ENCODE data around the gene PRSS27.
"Not testable (repeated sequence)": the region's sequence is repeated elsewhere in the genome, so short reads cannot be mapped to it uniquely, and the experiment has no call there.

The PRSS27 gene

GRCh38 chr16:2692251-2692947 lies 27.6 kb downstream of the PRSS27 start:
- no peak for DNase-seq

DNA sequence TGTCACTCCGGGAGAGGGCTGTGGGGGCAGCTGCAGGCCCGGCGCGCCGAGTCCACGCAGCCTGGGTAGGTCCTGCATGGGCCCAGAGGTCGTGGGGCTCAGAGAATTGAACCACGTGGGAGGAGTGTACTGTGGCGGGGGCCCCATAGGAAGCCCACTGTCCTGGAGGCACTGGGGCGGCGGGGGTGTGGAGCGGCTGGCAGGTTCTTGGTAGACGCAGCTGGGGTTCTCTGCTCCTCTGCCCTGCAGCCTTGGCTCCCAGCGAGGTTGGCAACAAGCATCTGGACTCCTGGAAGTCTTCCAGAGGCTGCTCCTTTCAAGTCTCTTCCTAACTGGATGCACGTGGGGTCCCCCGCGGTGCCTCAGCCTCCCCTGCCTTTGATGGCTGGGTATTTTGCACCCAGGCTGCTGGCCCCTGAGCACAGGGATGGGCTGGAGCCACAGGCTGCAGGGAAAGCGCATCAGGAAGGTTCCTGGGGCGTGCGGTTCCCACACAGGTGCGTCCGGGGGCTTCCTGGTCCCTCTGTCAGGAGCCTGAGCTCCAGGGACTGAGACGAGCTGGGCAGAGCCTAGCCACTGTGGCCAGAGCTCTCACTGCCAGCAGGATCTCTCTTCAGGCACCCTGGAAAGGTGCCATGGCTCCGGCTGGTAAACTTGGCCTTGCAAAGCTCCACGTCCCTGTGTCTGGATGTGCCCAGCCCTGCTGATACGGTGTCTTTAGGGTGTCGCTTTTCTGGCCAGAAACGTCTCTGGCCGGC lies 28.4 kb downstream of the PRSS27 start:
- DNase-seq, result no peak

GRCh38 chr16:2690852-2691251 lies 29.2 kb downstream of the PRSS27 start:
- no peak for DNase-seq

GRCh38 chr16:2689968-2690801 lies 29.8 kb downstream of the PRSS27 start:
- DNase-seq, result no peak

DNA sequence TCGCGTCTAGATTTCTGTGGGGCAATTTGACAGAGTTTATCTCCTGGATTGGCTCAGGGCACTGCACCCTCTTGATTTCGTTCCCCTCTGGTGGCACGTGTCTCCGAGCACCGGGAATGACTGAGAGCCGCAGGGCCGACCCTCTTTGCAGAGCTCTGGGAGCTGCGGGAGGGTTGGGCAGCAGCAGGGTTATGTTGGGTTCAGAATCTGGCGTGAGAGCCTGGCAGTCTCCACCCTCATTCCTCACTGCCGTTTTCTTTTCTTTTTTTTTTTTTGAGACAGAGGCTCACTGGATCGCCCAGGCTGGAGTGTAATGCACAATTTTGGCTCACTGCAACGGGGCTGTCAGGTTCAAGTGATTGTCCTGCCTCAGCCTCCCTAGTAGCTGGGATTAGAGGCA lies 30.6 kb downstream of the PRSS27 start:
- not testable (repeated sequence) for DNase-seq

GRCh38 chr16:2687531-2688308 lies 32.3 kb downstream of the PRSS27 start:
- DNase-seq, result no peak

- no peak for DNase-seq
These were observed 33.0 kb downstream of the PRSS27 start for GRCh38 chr16:2686912-2687507.

GRCh38 chr16:2686075-2686474 lies 33.9 kb downstream of the PRSS27 start:
- DNase-seq, result not testable (repeated sequence)

DNA sequence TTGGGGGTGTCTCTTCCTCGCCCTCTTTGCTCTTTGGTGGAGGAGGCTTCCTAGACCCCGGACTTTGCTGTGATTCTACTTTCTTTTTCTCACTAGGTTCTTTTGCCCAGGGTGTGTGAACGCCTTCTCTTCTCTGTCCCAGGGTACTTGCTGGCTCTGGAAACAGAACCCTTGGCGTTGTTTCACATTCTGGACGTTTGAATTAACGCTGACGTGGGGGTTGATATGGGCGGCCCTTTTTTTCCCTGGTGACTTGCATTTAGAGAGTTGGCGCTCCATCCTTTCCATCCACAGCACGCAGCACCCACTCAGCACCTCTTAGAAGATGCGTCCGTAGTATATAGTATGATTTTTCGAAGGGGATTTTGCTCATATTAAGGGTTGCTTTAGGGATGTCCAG lies 37.0 kb downstream of the PRSS27 start:
- not testable (repeated sequence) for DNase-seq

- DNase-seq, result peak; percentile 96
These were observed 37.6 kb downstream of the PRSS27 start, which contains the start of gene KCTD5 for GRCh38 chr16:2682209-2683021. KCTD5 (plus strand) TSS chr16:2682523; CDS start chr16:2682549, 26 bp downstream.

GRCh38 chr16:2680360-2680759 lies 39.7 kb downstream of the PRSS27 start:
- DNase-seq, result not testable (repeated sequence)

- not testable (repeated sequence) for DNase-seq
These were observed 40.1 kb downstream of the PRSS27 start for GRCh38 chr16:2679902-2680301.

DNA sequence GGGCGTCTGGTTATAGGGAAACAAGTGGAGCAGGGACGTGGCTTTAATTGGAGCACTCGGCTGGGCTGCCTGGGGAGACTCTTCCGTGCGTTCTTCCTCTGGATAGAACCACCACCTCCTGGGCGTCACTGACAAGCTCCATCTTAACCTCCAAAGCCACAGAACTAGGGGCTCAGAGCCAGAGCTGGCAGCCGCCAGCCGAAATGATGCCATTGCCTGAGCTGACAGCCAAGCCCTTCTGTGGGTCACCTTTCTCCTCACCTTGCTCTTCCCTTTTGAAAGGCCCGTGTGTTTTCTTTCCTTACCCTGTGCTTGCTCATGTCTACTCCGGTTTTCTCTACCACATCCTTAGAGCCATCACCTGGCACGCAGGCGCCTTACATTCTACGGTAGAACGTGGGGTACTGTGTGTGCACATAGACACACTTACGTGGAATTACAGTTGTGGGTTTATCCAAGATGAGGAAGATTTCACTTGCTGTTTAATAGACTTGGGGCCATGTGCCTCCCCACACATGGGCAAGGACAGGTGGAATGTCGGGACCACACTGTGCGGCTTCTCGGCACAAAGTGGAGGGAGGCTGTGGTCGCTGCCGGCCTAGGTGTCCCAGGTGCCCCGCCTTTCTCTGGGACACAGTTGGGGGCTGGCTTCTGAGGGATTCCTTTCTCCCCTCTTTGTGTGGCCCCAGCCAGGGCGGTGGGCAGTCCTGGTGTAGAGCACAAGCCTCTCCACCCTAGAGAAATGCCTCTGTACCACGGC lies 41.6 kb downstream of the PRSS27 start:
- not testable (repeated sequence) for DNase-seq

- not testable (repeated sequence) for DNase-seq
These were observed 43.1 kb downstream of the PRSS27 start for GRCh38 chr16:2676937-2677336.

GRCh38 chr16:2675714-2676113 lies 44.3 kb downstream of the PRSS27 start:
- DNase-seq, result no peak

GRCh38 chr16:2675021-2675420 lies 45.0 kb downstream of the PRSS27 start:
- DNase-seq, result no peak

DNA sequence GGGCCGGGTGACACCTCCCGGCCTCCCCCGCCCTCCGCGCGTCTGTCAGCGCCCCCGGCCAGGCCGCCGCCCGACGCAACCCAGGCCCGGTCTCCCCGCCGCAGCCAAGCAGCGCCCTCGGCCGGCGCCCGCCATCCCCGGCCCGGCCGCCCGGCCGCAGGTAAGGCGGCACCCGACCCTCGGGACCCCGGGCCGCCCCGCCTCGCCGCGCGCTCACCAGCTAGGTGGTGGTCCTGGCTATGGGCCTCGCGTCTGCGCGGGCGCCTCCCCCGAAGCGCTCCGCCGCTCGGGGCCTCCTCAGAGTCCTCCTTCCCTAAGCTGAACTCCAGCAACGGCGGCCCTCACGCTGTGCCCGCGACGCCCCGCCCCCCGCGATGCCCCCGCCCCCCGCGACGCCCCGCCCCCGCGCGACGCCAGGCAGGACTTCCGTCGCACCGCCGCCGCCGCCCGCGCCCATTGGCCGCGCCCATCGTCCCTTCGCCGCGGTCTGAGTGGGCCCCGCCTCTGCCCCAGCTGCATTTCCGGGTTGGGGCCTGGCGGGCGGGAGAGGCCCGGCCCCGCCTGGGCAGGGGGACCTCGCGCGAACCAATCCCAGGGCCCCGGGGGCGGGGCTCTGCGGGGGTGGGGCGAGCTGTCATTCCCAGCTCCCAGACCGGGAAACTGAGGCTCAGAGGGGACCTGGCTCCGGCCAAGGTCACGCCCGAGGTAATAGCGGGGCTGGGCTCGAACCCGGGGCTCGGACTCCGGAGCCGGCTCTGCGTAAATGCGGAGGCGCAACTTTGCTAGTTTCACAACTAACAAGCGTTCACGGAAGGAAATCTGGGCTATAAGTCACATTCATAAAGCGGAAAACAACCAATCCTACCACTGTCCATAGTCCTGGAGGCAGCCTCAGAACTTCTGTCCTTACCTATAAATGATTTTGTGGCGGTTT lies 46.7 kb downstream of the PRSS27 start:
- peak; percentile 93 for DNase-seq

DNA sequence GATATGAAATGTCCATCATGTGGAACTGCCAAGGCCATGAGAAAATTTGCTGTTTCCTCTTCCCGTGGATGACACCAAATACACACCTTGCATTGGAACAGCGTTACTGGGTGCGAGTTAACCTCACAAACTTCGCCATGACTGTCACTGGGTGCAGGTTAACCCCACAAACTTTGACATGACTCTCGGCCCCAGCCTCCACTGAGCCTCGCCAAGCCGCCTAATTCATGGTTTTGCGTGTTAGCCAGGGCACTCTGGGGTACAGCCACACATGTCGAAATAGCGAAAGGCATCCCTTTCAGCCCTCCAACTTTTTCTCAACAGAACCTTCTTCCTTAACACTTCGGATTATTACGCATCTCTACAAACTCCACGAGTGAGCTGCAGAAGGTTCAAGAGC lies 48.3 kb downstream of the PRSS27 start:
- no peak for DNase-seq

GRCh38 chr16:2671193-2671592 lies 48.8 kb downstream of the PRSS27 start:
- not testable (repeated sequence) for DNase-seq

Measured in activated gamma-delta T cell treated with Interleukin-2 at 50 U/mL for 16 hours (primary cell).